Sigmoid colon (tissue), 7 donors: ENCODE measurements around the gene DHCR7. TPM values are rescaled to one million over a fixed set of nuclear protein-coding genes. Genes with fewer than 3 reads are reported as not detected.

Experiments used
- DNase-seq: peaks from one replicate; pipeline ENCODE4 v3.0.0-alpha.2; 2019
- H3K27ac ChIP-seq, 4 donors: fragments of 200-600 bp; sonication (generic); one replicate each; pipeline ENCODE4 v1.5.1; 2016 to 2019; ENCODE audit warnings: mild to moderate bottlenecking in 1 of 4
- H3K27me3 ChIP-seq, 3 donors: fragments of 200-600 bp; sonication (generic); one replicate each; pipeline ENCODE4 v1.5.1; 2019; ENCODE audit warnings: mild to moderate bottlenecking in 1 of 3
- H3K36me3 ChIP-seq, 4 donors: fragments of 200-600 bp; sonication (generic); one replicate each; pipeline ENCODE4 v1.5.1; 2016 to 2019
- H3K4me1 ChIP-seq, 4 donors: fragments of 200-600 bp; sonication (generic); one replicate each; pipeline ENCODE4 v1.5.1; 2017 to 2019
- H3K4me3 ChIP-seq, 4 donors: fragments of 200-600 bp; sonication (generic); one replicate each; pipeline ENCODE4 v1.5.1; 2017 to 2019; ENCODE audit warnings: mild to moderate bottlenecking in 2 of 4, moderate library complexity in 1 of 4
- H3K9me3 ChIP-seq, 4 donors: fragments of 200-600 bp in 3 of 4; sonication (generic) in 3 of 4; one replicate each; pipeline versions ENCODE4 v1.5.1 to v1.6.1; 2013 to 2019
- CTCF ChIP-seq, 4 experiments: fragments of 450-650 bp in 3 of 4; fragments of 200-600 bp in 1 of 4; IDR thresholded peaks; one replicate each; pipeline ENCODE4 v1.5.1; 2016 to 2019; ENCODE audit warnings: antibody characterized with exemption in 4 of 4, mild to moderate bottlenecking in 3 of 4, moderate library complexity in 2 of 4
- EP300 ChIP-seq, 4 donors: sonication (generic); formaldehyde crosslinking; IDR thresholded peaks; one replicate each; pipeline ENCODE4 v1.6.1; 2017; ENCODE audit warnings: antibody characterized with exemption in 4 of 4
- POLR2A ChIP-seq, 2 donors: fragments of 450-650 bp; IDR thresholded peaks; one replicate each; pipeline ENCODE4 v1.6.1; 2016; ENCODE audit warnings: antibody characterized with exemption in 2 of 2, mild to moderate bottlenecking in 2 of 2, moderate library complexity in 2 of 2
- POLR2AphosphoS5 ChIP-seq, 4 donors: sonication (generic); formaldehyde crosslinking; IDR thresholded peaks; one replicate each; pipeline ENCODE4 v1.6.1; 2017; ENCODE audit warnings: antibody characterized with exemption in 4 of 4
- WGBS, 2 donors: extraction: QIAGEN DNeasy Blood & Tissue Kit; methylation state at CpG; one replicate each; pipeline ENCODE4 v1.1.7; 2013; 5-methylcytosine and 5-hydroxymethylcytosine counted together
- intact Hi-C: fragments of 100-400 bp; cut with DNase I; formaldehyde crosslinking; loops from one replicate; pipeline ENCODE4 v1.15.1; 2023
- polyA plus RNA-seq, 3 donors: library from polyadenylated mRNA; stranded (reverse); fragments of 200-250 nt; gene quantifications; one replicate each; pipeline ENCODE4 v1.2.3, GENCODE V29; 2013
- total RNA-seq, 4 donors: library from RNA; depleted of rRNA; stranded (reverse); fragments of >200 nt; gene quantifications; one replicate each; pipeline ENCODE4 v1.1.0, GENCODE V29; 2016
- donor health status: healthy with polysubstance abuse.
- donor health status: Bipolar disorder and iron deficiency.
- donor health status: healthy.

The DHCR7 gene
- total and polyA plus RNA-seq, 7 donors: 2.4 to 54.2 (median 6.0) TPM

- Histone ChIP-seq H3K36me3 (no peaks in the 10 kb centered on the region), H3K27ac (no peak overlapping the region), H3K27me3 (peaks cover 0 to 4% (median 0%) of the 10 kb centered on the region in 3 donors), H3K9me3 (no peaks in the 10 kb centered on the region), H3K4me3 (no peak overlapping the region), H3K4me1 (no peaks in the 10 kb centered on the region)
- intact Hi-C loops: no loop called here
- no peak for DNase-seq
- TF ChIP-seq CTCF (IDR thresholded peaks at IDR 0.05) (no peak), POLR2A (IDR thresholded peaks at IDR 0.05) (no peak), EP300 (IDR thresholded peaks at IDR 0.05) (no peak), POLR2AphosphoS5 (IDR thresholded peaks at IDR 0.05) (no peak)
- WGBS, 2 donors: 84 to 85% methylated on average over 12 of the region's 12 CpGs
Observed at GRCh38 chr11:71421392-71421950, 26.7 kb downstream of the DHCR7 start.

GRCh38 chr11:71420455-71421241 is 27.5 kb downstream of the DHCR7 start:
- intact Hi-C loops: no loop called here
- WGBS, 2 donors: 62 to 71% methylated on average over 16 of the region's 16 CpGs

GRCh38 chr11:71418643-71419042 is 29.6 kb downstream of the DHCR7 start:
- 66 to 71% methylated on average over 8 of the region's 8 CpGs for WGBS, 2 donors
- DNase-seq: no peak
- intact Hi-C loops: no loop called here
- no peak for TF ChIP-seq POLR2A (IDR thresholded peaks at IDR 0.05)
- no peak for TF ChIP-seq CTCF (IDR thresholded peaks at IDR 0.05)
- no peak for TF ChIP-seq POLR2AphosphoS5 (IDR thresholded peaks at IDR 0.05)
- no peak for TF ChIP-seq EP300 (IDR thresholded peaks at IDR 0.05)
- Histone ChIP-seq H3K27me3 (peaks cover 0 to 4% (median 0%) of the 10 kb centered on the region in 3 donors), H3K9me3 (no peaks in the 10 kb centered on the region), H3K36me3 (no peaks in the 10 kb centered on the region), H3K4me1 (no peaks in the 10 kb centered on the region), H3K27ac (no peak overlapping the region), H3K4me3 (no peak overlapping the region)

More at GRCh38 chr11:71420455-71421241, 27.5 kb downstream of the DHCR7 start:
- Histone ChIP-seq H3K27me3 (peaks cover 0 to 4% (median 0%) of the 10 kb centered on the region in 3 donors), H3K4me3 (no peak overlapping the region), H3K27ac (no peak overlapping the region), H3K9me3 (no peaks in the 10 kb centered on the region), H3K4me1 (no peaks in the 10 kb centered on the region), H3K36me3 (no peaks in the 10 kb centered on the region)
- DNase-seq: no peak
- TF ChIP-seq POLR2A (IDR thresholded peaks at IDR 0.05) (no peak), EP300 (IDR thresholded peaks at IDR 0.05) (no peak), CTCF (IDR thresholded peaks at IDR 0.05) (peak in 3 of 4 experiments; percentile 27 to 39 (median 33))

GRCh38 chr11:71414645-71415044 is 33.5 kb downstream of the DHCR7 start:
- intact Hi-C loops: no loop called here
- DNase-seq: no peak
- TF ChIP-seq EP300 (IDR thresholded peaks at IDR 0.05) (no peak), CTCF (IDR thresholded peaks at IDR 0.05) (no peak), POLR2A (IDR thresholded peaks at IDR 0.05) (no peak), POLR2AphosphoS5 (IDR thresholded peaks at IDR 0.05) (no peak)
- H3K27ac ChIP-seq: no peak overlapping the region
- H3K9me3 ChIP-seq: no peaks in the 10 kb centered on the region
- no peaks in the 10 kb centered on the region for H3K27me3 ChIP-seq
- H3K4me1 ChIP-seq: no peaks in the 10 kb centered on the region
- H3K36me3 ChIP-seq: no peaks in the 10 kb centered on the region
- H3K4me3 ChIP-seq: no peak overlapping the region
